ENCODE data around the gene ADGRG3. TPM values are rescaled to one million over a fixed set of nuclear protein-coding genes. Genes with fewer than 3 reads are reported as not detected.

The ADGRG3 gene
- total RNA-seq, 5 donors from 2014 or later (not counting 1 experiment from before 2014, with no cell fraction given): 0.16 to 1.8 (median 0.40) TPM; not detected in 1

DNA sequence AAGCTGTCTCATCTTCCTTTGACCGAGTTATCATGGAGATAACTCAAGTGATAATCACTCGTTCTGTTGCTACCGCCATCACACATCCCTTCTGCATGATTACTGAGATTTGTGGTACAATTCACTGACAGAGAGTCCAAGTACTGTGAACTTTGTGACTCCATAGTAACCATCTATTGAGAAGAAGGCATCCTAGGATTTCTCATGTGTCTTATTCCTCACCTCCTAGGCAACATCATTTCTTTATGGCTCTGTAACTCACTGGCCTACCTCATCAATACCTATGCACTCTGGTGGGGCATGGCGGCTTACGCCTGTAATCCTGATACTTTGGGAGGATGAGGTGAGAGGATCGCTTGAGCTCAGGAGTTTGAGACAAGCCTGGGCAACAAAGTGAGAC is 45.9 kb downstream of the ADGRG3 start:
- DNase-seq (no peak), ATAC-seq (replicated peaks in 1 of 4) (no peak)
- CTCF ChIA-PET: no interaction called here
- H3K27ac Mint-ChIP-seq: no peak overlapping the region
- peaks cover 0 to 2% of the 10 kb centered on the region in 2 donors for H3K27me3 Mint-ChIP-seq
- no peaks in the 10 kb centered on the region for H3K36me3 Mint-ChIP-seq
- Histone ChIP-seq H3K9me3 (no peaks in the 10 kb centered on the region), H3K4me1 (ENCODE audit: control insufficient read depth in 1 of 2, extremely low read depth in 1 of 2, insufficient read depth in 2 of 2, low read length in 2 of 2) (no peaks in the 10 kb centered on the region), H3K27ac (ENCODE audit: low read length) (no peak overlapping the region), H3K36me3 (ENCODE audit: control insufficient read depth in 2 of 2, extremely low read depth in 1 of 2, insufficient read depth in 1 of 2, low read length in 1 of 2) (no peaks in the 10 kb centered on the region), H3K27me3 (replicated peaks in 1 of 2; ENCODE audit: control insufficient read depth in 2 of 2, extremely low read depth in 1 of 2, insufficient read depth in 2 of 2, low read length in 1 of 2) (peaks cover 0 to 15% of the 10 kb centered on the region in 2 experiments), H3K4me3 (ENCODE audit: control insufficient read depth in 1 of 2, extremely low read depth in 1 of 2, low read length in 1 of 2) (no peak overlapping the region)
- no peaks in the 10 kb centered on the region for H3K4me1 Mint-ChIP-seq
- no peak overlapping the region for H3K4me3 Mint-ChIP-seq
- H3K9me3 Mint-ChIP-seq: no peaks in the 10 kb centered on the region
- POLR2A ChIA-PET: no interaction called here
- no CpG with 5 or more reads among the region's 6 CpGs for WGBS (ENCODE audit: insufficient coverage)

DNA sequence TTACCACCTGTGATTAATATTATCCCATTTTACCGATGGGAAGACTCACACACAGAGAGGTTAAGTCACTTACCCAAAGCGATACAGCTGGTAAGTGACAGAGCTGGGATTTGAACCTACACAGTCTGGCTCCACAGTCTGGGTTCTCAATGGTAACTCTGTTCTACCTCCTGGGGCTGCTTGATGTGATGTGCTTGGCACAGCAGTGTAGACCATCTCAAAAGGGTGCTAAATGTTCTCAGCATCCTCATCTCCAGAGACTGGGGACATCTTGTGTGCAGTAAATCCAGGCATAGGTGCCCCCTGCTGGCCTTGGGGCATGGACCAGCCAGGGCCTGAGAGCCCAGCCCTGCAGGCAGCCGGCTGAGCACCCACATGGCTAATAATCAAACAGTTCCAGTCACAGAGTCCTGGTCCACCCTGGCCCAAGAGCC is 52.1 kb downstream of the ADGRG3 start:
- Mint-ChIP-seq H3K4me1 (no peaks in the 10 kb centered on the region), H3K27me3 (peaks cover 0 to 4% of the 10 kb centered on the region in 2 donors), H3K36me3 (no peaks in the 10 kb centered on the region), H3K9me3 (no peaks in the 10 kb centered on the region), H3K4me3 (no peak overlapping the region), H3K27ac (no peak overlapping the region)
- no peaks in the 10 kb centered on the region for H3K9me3 ChIP-seq
- ChIA-PET POLR2A (interaction anchor here in 1 of 2 donors (0.5 kb wide), 1 partner anchor 15 kb away, joined by 3 read pairs; no protein-coding TSS in a partner anchor), CTCF (interaction anchor here in 1 of 2 donors (1.0 kb wide), 1 partner anchor 134 kb away, joined by 3 read pairs; no protein-coding TSS in a partner anchor)
- ATAC-seq (replicated peaks in 1 of 4) (peak in 3 of 4 experiments; percentile 38 to 65 (median 63)), DNase-seq (peak in 28 of 35 experiments; percentile 16 to 62 (median 36))
- 72% methylated on average over 2 of the region's 3 CpGs for WGBS (ENCODE audit: insufficient coverage)
- no peak overlapping the region for H3K4me3 ChIP-seq (ENCODE audit: control insufficient read depth in 1 of 2, extremely low read depth in 1 of 2, low read length in 1 of 2)
- H3K27me3 ChIP-seq (replicated peaks in 1 of 2; ENCODE audit: control insufficient read depth in 2 of 2, extremely low read depth in 1 of 2, insufficient read depth in 2 of 2, low read length in 1 of 2): peaks cover 0 to 28% of the 10 kb centered on the region in 2 experiments
- H3K4me1 ChIP-seq (ENCODE audit: control insufficient read depth in 1 of 2, extremely low read depth in 1 of 2, insufficient read depth in 2 of 2, low read length in 2 of 2): no peaks in the 10 kb centered on the region
- H3K27ac ChIP-seq (ENCODE audit: low read length): no peak overlapping the region
- H3K36me3 ChIP-seq (ENCODE audit: control insufficient read depth in 2 of 2, extremely low read depth in 1 of 2, insufficient read depth in 1 of 2, low read length in 1 of 2): no peaks in the 10 kb centered on the region

DNA sequence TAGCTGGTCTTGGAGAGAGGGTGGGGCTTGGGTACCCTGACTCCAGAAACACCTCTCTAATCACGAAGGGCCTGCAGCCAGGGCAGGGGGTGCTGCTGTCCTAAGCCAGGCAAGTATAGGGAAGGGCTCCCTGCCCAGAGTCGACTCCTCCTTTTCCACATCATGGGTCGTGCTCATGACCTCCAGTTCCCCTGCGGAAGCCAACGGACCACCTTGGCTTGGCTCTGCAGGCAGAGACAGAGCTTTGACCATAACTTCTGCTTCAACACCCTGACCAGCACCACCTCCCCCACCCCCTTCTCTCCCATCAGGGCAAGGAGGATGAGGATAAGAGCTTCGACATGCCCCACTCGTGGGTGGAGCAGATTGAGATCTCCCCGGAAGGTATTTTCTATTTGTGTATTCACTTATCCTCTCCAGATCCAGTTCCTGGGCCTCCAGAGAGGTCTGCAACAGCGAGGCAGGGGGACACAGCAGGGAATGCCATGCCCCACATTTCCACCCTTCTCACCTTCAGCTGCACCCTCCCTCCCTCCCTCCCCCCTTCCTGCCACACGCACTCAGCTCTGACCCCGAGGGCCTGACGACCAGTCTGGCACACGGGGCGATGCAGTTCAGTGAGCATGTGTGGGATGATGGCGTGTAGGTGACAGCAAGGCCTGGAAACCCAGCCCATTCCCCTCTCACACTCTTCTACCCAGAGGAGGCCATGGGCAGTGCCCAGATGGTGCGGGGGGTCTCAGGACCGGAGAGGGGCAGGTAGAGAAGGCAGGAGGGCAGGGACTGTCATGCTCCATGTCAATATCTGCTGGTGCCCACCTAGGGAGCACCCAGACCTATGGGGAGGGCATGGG is 53.5 kb downstream of the ADGRG3 start:
- Mint-ChIP-seq H3K4me3 (no peak overlapping the region), H3K36me3 (no peaks in the 10 kb centered on the region), H3K9me3 (no peaks in the 10 kb centered on the region), H3K27me3 (peaks cover 0 to 4% of the 10 kb centered on the region in 2 donors), H3K27ac (no peak overlapping the region), H3K4me1 (no peaks in the 10 kb centered on the region)
- 87% methylated on average over 6 of the region's 17 CpGs for WGBS (ENCODE audit: insufficient coverage)
- no peaks in the 10 kb centered on the region for H3K9me3 ChIP-seq
- H3K4me3 ChIP-seq (ENCODE audit: control insufficient read depth in 1 of 2, extremely low read depth in 1 of 2, low read length in 1 of 2): no peak overlapping the region
- ChIA-PET POLR2A (no interaction called here), CTCF (interaction anchor here in 1 of 2 donors (0.5 kb wide), 1 partner anchor 13 kb away, joined by 6 read pairs; no protein-coding TSS in a partner anchor)
- peaks cover 0 to 32% of the 10 kb centered on the region in 2 experiments for H3K27me3 ChIP-seq (replicated peaks in 1 of 2; ENCODE audit: control insufficient read depth in 2 of 2, extremely low read depth in 1 of 2, insufficient read depth in 2 of 2, low read length in 1 of 2)
- no peak overlapping the region for H3K27ac ChIP-seq (ENCODE audit: low read length)
- no peaks in the 10 kb centered on the region for H3K36me3 ChIP-seq (ENCODE audit: control insufficient read depth in 2 of 2, extremely low read depth in 1 of 2, insufficient read depth in 1 of 2, low read length in 1 of 2)
- DNase-seq (no peak), ATAC-seq (replicated peaks in 1 of 4) (no peak)
- no peaks in the 10 kb centered on the region for H3K4me1 ChIP-seq (ENCODE audit: control insufficient read depth in 1 of 2, extremely low read depth in 1 of 2, insufficient read depth in 2 of 2, low read length in 2 of 2)

DNA sequence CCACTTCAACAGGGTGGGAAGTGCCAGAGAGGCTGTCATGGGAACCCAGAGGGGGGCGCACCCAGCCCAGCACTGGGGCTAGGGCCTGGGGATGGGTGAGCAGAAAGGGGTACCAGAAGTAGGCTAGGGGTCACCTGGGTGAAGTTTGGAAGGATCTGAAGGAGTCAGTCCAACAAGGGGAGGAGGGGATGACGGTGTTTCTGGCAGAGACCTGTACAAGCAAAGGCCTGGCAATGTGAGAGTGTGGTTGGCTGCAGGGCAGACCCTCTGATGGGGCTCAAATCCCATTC is 54.0 kb downstream of the ADGRG3 start:
- H3K4me3 ChIP-seq (ENCODE audit: control insufficient read depth in 1 of 2, extremely low read depth in 1 of 2, low read length in 1 of 2): no peak overlapping the region
- H3K36me3 ChIP-seq (ENCODE audit: control insufficient read depth in 2 of 2, extremely low read depth in 1 of 2, insufficient read depth in 1 of 2, low read length in 1 of 2): no peaks in the 10 kb centered on the region
- no peak overlapping the region for H3K4me3 Mint-ChIP-seq
- ChIA-PET CTCF (no interaction called here), POLR2A (no interaction called here)
- H3K4me1 ChIP-seq (ENCODE audit: control insufficient read depth in 1 of 2, extremely low read depth in 1 of 2, insufficient read depth in 2 of 2, low read length in 2 of 2): no peaks in the 10 kb centered on the region
- ATAC-seq (replicated peaks in 1 of 4) (no peak), DNase-seq (no peak)
- peaks cover 0 to 4% of the 10 kb centered on the region in 2 donors for H3K27me3 Mint-ChIP-seq
- WGBS (ENCODE audit: insufficient coverage): 86% methylated on average over 1 of the region's 2 CpGs
- H3K27ac ChIP-seq (ENCODE audit: low read length): no peak overlapping the region
- H3K27ac Mint-ChIP-seq: no peak overlapping the region
- peaks cover 0 to 32% of the 10 kb centered on the region in 2 experiments for H3K27me3 ChIP-seq (replicated peaks in 1 of 2; ENCODE audit: control insufficient read depth in 2 of 2, extremely low read depth in 1 of 2, insufficient read depth in 2 of 2, low read length in 1 of 2)
- H3K9me3 Mint-ChIP-seq: no peaks in the 10 kb centered on the region
- H3K4me1 Mint-ChIP-seq: no peaks in the 10 kb centered on the region
- no peaks in the 10 kb centered on the region for H3K36me3 Mint-ChIP-seq
- H3K9me3 ChIP-seq: no peaks in the 10 kb centered on the region

GRCh38 chr16:57722651-57723050 is 54.5 kb downstream of the ADGRG3 start:
- no peaks in the 10 kb centered on the region for H3K4me1 Mint-ChIP-seq
- ChIA-PET POLR2A (no interaction called here), CTCF (no interaction called here)
- no peak overlapping the region for H3K27ac Mint-ChIP-seq
- ATAC-seq (replicated peaks in 1 of 4) (no peak), DNase-seq (no peak)
- H3K9me3 Mint-ChIP-seq: no peaks in the 10 kb centered on the region
- H3K36me3 ChIP-seq (ENCODE audit: control insufficient read depth in 2 of 2, extremely low read depth in 1 of 2, insufficient read depth in 1 of 2, low read length in 1 of 2): no peaks in the 10 kb centered on the region
- peaks cover 0 to 32% of the 10 kb centered on the region in 2 experiments for H3K27me3 ChIP-seq (replicated peaks in 1 of 2; ENCODE audit: control insufficient read depth in 2 of 2, extremely low read depth in 1 of 2, insufficient read depth in 2 of 2, low read length in 1 of 2)
- H3K9me3 ChIP-seq: no peaks in the 10 kb centered on the region
- H3K27ac ChIP-seq (ENCODE audit: low read length): no peak overlapping the region
- no peak overlapping the region for H3K4me3 Mint-ChIP-seq
- 89% methylated on average over 4 of the region's 11 CpGs for WGBS (ENCODE audit: insufficient coverage)
- H3K27me3 Mint-ChIP-seq: peaks cover 0 to 4% of the 10 kb centered on the region in 2 donors
- no peaks in the 10 kb centered on the region for H3K36me3 Mint-ChIP-seq
- H3K4me1 ChIP-seq (ENCODE audit: control insufficient read depth in 1 of 2, extremely low read depth in 1 of 2, insufficient read depth in 2 of 2, low read length in 2 of 2): no peaks in the 10 kb centered on the region
- H3K4me3 ChIP-seq (ENCODE audit: control insufficient read depth in 1 of 2, extremely low read depth in 1 of 2, low read length in 1 of 2): no peak overlapping the region

- ChIA-PET POLR2A (no interaction called here), CTCF (interaction anchor here in 1 of 2 donors (0.5 kb wide), 1 partner anchor 19 kb away, joined by 3 read pairs; no protein-coding TSS in a partner anchor)
- WGBS (ENCODE audit: insufficient coverage): 87% methylated on average over 6 of the region's 7 CpGs
- Histone ChIP-seq H3K27me3 (replicated peaks in 1 of 2; ENCODE audit: control insufficient read depth in 2 of 2, extremely low read depth in 1 of 2, insufficient read depth in 2 of 2, low read length in 1 of 2) (peaks cover 0 to 28% of the 10 kb centered on the region in 2 experiments), H3K4me1 (ENCODE audit: control insufficient read depth in 1 of 2, extremely low read depth in 1 of 2, insufficient read depth in 2 of 2, low read length in 2 of 2) (no peaks in the 10 kb centered on the region), H3K36me3 (ENCODE audit: control insufficient read depth in 2 of 2, extremely low read depth in 1 of 2, insufficient read depth in 1 of 2, low read length in 1 of 2) (no peaks in the 10 kb centered on the region), H3K9me3 (no peaks in the 10 kb centered on the region), H3K4me3 (ENCODE audit: control insufficient read depth in 1 of 2, extremely low read depth in 1 of 2, low read length in 1 of 2) (no peak overlapping the region), H3K27ac (ENCODE audit: low read length) (no peak overlapping the region)
- H3K4me3 Mint-ChIP-seq: no peak overlapping the region
- no peaks in the 10 kb centered on the region for H3K4me1 Mint-ChIP-seq
- no peaks in the 10 kb centered on the region for H3K36me3 Mint-ChIP-seq
- no peaks in the 10 kb centered on the region for H3K9me3 Mint-ChIP-seq
- ATAC-seq (replicated peaks in 1 of 4): no peak
- H3K27ac Mint-ChIP-seq: no peak overlapping the region
- no peak for DNase-seq
- peaks cover 0 to 4% of the 10 kb centered on the region in 2 donors for H3K27me3 Mint-ChIP-seq
These were observed 55.1 kb downstream of the ADGRG3 start for GRCh38 chr16:57723170-57723569.

Data from T-cell (primary cell).